ENCODE data around the gene CROCC.
"Not testable (repeated sequence)": the region's sequence is repeated elsewhere in the genome, so short reads cannot be mapped to it uniquely, and the experiment has no call there.

The CROCC gene

DNA sequence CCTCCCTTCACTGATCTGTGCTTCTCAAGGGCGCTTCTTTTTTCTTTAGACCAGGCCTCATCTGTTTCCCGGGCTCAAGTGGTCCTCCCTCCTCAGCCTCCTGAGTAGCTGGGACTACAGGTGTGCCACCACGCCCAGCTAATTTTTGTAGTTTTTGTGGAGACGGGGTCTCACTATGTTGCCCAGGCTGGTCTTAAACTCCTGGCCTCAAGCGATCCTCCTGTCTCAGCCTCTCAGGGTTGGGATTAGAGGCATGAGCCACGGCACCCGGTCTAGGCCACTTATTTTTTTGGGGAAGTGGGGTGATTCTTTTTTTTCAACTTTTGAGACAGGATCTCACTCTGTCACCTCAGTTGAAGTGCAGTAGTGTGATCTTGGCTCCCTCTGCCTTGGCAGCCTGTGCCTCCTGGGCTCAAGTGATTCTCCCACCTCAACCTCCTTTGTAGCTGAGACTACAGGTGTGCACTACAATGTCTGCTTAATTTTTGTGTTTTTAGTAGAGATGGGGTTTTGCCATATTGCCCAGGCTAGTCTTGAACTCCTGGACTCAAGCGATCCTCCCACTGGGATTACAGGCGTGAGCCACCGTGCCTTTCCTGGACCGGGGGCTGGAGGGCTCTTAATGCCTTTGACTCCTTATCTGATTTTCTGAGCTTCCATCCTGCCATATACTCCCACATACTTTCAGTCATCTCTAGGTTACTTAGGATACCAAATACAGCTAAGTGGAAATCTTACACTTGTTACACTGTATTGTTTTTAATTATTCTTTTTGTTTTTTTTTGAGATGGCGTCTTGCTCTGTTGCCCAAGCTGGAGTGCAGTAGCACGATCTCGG lies 39.8 kb downstream of the CROCC start:
- no peaks in the 10 kb centered on the region for H3K27me3 ChIP-seq (ENCODE audit: control insufficient read depth, insufficient read depth, low read length)
- H3K4me3 ChIP-seq (ENCODE audit: low read length) = peak overlapping the region; percentile 51
- peaks cover 3% of the 10 kb centered on the region for H3K36me3 ChIP-seq (ENCODE audit: control insufficient read depth, insufficient read depth, low read length)
- H3K4me1 ChIP-seq (ENCODE audit: control insufficient read depth, insufficient read depth, low read length) = no peaks in the 10 kb centered on the region
- H3K27ac ChIP-seq (ENCODE audit: low read depth, low read length) = no peak overlapping the region
- H3K9ac ChIP-seq (ENCODE audit: low read length) = no peak overlapping the region

DNA sequence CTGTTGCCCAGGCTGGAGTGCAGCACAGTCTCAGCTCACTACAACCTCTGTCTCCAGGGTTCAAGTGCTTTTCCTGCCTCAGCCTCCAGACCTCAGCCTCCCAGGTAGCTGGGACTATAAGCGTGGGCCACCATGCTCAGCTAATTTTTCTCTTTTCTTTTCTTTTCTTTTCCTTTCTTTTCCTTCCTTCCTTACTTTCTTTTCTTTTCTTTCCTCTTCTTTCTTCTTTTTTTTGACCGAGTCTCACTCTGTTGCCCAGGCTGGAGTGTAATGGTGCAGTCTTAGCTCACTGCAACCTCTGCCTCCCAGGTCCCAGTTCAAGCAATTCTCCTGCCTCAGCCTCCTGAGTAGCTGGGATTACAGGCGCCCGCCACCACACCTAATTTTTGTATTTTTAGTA lies 42.4 kb downstream of the CROCC start:
- H3K4me3 ChIP-seq (ENCODE audit: low read length); H3K27me3 ChIP-seq (ENCODE audit: control insufficient read depth, insufficient read depth, low read length); H3K9ac ChIP-seq (ENCODE audit: low read length); H3K27ac ChIP-seq (ENCODE audit: low read depth, low read length); H3K36me3 ChIP-seq (ENCODE audit: control insufficient read depth, insufficient read depth, low read length); H3K4me1 ChIP-seq (ENCODE audit: control insufficient read depth, insufficient read depth, low read length): not testable (repeated sequence)

DNA sequence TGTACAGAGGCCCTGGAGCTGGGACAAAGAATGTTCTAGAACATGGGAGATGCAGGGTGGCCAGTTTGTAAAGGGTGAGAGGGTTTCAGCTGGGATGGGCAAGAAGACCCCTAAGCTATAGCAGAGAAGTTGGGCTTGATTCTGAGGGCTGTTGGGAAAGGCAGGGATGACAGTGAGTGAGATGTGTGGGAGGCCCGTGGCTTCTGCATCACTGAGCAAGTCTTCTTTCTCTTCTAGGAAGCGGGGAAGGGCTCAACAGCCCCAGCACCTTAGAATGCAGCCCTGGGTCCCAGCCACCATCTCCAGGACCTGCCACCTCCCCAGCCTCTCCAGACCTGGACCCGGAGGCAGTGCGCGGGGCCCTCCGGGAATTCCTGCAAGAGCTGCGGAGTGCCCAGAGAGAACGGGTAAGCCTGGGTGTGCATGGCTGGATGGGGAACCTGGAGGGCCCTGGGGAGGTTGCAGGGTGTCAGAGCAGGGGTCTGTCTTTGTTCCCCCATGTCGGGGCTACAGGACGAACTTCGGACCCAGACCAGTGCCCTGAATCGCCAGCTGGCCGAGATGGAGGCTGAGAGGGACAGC lies 43.8 kb downstream of the CROCC start:
- Histone ChIP-seq H3K27ac (ENCODE audit: low read depth, low read length) (no peak overlapping the region), H3K36me3 (ENCODE audit: control insufficient read depth, insufficient read depth, low read length) (peaks cover 3% of the 10 kb centered on the region), H3K9ac (ENCODE audit: low read length) (no peak overlapping the region), H3K4me1 (ENCODE audit: control insufficient read depth, insufficient read depth, low read length) (peaks cover 9% of the 10 kb centered on the region), H3K4me3 (ENCODE audit: low read length) (no peak overlapping the region), H3K27me3 (ENCODE audit: control insufficient read depth, insufficient read depth, low read length) (no peaks in the 10 kb centered on the region)

DNA sequence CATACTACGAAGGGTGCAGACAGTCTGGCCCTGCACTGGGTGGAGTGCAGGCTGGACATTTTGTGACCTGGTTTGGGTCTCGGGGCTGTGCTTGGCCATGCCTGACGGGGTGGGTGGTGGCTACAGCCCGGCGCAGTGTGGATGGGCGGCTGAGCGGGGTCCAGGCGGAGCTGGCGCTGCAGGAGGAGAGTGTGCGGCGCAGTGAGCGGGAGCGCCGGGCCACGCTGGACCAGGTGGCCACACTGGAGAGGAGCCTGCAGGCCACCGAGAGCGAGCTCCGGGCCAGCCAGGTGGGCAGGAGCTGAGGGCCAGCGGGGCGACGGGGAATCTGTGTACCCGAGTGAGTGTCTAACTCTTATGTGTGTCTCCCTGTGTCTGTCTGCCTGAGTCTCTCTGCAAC lies 44.6 kb downstream of the CROCC start:
- Histone ChIP-seq H3K4me3 (ENCODE audit: low read length) (no peak overlapping the region), H3K27me3 (ENCODE audit: control insufficient read depth, insufficient read depth, low read length) (no peaks in the 10 kb centered on the region), H3K27ac (ENCODE audit: low read depth, low read length) (no peak overlapping the region), H3K9ac (ENCODE audit: low read length) (no peak overlapping the region), H3K36me3 (ENCODE audit: control insufficient read depth, insufficient read depth, low read length) (peaks cover 3% of the 10 kb centered on the region), H3K4me1 (ENCODE audit: control insufficient read depth, insufficient read depth, low read length) (peaks cover 10% of the 10 kb centered on the region)

DNA sequence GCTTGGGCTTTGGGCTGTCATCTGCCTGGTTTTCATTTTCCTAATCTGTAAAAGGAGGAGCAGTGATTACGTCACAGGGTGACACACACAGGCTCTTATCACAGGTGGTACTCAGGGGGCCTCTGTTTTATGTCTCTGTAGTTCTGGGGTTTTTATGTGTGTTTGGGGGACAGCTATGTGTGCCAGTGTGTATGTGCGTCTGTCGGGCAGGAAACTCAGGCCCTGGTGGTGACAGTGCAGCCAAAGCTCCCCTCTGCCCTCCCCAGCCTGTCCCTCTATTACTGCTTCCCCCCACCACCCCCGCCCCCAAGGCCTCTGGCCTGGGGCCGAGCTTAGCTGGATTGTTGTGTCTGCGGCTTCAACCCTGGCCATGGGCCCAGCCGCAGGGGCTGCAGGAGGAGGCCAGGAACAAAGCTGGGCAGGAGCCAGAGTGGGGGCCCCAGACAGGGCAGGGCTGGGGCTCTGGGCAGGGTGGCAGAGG lies 45.4 kb downstream of the CROCC start:
- Histone ChIP-seq H3K27me3 (ENCODE audit: control insufficient read depth, insufficient read depth, low read length) (no peaks in the 10 kb centered on the region), H3K36me3 (ENCODE audit: control insufficient read depth, insufficient read depth, low read length) (peaks cover 3% of the 10 kb centered on the region), H3K27ac (ENCODE audit: low read depth, low read length) (no peak overlapping the region), H3K4me3 (ENCODE audit: low read length) (no peak overlapping the region), H3K4me1 (ENCODE audit: control insufficient read depth, insufficient read depth, low read length) (peaks cover 17% of the 10 kb centered on the region), H3K9ac (ENCODE audit: low read length) (no peak overlapping the region)

DNA sequence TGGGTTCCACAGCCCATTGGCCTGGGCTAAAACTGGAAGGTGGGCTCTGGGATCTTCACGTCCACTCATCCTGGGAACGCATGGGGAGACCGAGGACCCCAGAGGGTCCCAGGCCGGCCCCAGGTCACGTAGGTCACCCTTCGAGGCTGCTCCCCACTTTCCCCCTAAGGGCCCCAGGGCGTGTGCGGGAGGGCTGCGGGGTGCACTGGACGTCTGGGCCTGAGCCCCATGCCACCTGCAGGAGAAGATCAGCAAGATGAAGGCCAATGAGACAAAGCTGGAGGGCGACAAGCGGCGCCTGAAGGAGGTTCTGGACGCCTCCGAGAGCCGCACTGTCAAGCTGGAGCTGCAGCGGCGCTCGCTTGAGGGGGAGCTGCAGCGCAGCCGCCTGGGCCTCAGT lies 46.2 kb downstream of the CROCC start:
- no peak overlapping the region for H3K4me3 ChIP-seq (ENCODE audit: low read length)
- H3K9ac ChIP-seq (ENCODE audit: low read length) = no peak overlapping the region
- H3K36me3 ChIP-seq (ENCODE audit: control insufficient read depth, insufficient read depth, low read length) = peaks cover 3% of the 10 kb centered on the region
- no peak overlapping the region for H3K27ac ChIP-seq (ENCODE audit: low read depth, low read length)
- no peaks in the 10 kb centered on the region for H3K27me3 ChIP-seq (ENCODE audit: control insufficient read depth, insufficient read depth, low read length)
- H3K4me1 ChIP-seq (ENCODE audit: control insufficient read depth, insufficient read depth, low read length) = peaks cover 17% of the 10 kb centered on the region

DNA sequence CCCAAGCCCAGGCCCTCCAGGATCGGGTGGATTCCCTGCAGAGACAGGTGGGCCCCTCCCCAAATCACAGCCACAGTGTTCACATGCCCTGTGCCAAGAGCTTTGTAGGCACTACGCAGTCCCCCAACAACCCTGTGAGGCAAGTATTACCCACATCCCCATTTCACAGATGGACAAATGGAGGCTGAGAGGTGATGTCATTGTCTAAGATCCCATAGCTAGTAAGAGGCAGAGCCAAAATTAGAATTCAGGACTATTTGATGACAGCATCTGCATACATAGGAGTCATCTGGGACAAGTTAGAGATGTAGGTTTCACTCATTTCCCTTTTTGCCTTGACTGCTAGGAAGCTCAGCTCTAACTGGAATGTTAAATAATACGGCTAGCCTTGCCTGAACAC lies 46.6 kb downstream of the CROCC start:
- Histone ChIP-seq H3K4me3 (ENCODE audit: low read length) (no peak overlapping the region), H3K36me3 (ENCODE audit: control insufficient read depth, insufficient read depth, low read length) (peaks cover 3% of the 10 kb centered on the region), H3K27me3 (ENCODE audit: control insufficient read depth, insufficient read depth, low read length) (no peaks in the 10 kb centered on the region), H3K27ac (ENCODE audit: low read depth, low read length) (no peak overlapping the region), H3K4me1 (ENCODE audit: control insufficient read depth, insufficient read depth, low read length) (peaks cover 17% of the 10 kb centered on the region), H3K9ac (ENCODE audit: low read length) (no peak overlapping the region)

DNA sequence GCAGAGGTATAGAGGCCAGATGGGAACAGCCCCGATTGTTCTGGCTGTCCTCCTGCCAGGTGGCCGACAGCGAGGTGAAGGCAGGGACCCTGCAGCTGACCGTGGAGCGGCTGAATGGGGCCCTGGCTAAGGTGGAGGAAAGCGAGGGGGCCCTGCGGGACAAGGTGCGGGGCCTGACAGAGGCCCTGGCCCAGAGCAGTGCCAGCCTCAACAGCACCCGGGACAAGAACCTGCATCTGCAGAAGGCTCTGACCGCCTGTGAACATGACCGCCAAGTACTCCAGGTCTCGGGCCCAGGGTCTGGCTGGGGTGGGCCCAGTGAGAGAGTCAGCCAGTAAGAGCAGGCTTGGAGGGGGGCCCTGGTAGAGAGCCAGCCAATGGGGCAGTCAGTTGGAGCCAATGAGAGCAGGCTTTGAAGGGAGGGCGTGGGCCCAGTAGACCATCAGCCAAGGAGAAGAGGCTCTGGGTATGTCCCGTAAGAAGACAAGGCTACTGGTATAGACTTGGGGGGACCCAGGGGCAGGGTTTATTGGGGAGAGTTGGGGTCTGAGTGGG lies 47.4 kb downstream of the CROCC start:
- Histone ChIP-seq H3K9ac (ENCODE audit: low read length) (no peak overlapping the region), H3K27me3 (ENCODE audit: control insufficient read depth, insufficient read depth, low read length) (no peaks in the 10 kb centered on the region), H3K36me3 (ENCODE audit: control insufficient read depth, insufficient read depth, low read length) (peaks cover 3% of the 10 kb centered on the region), H3K4me3 (ENCODE audit: low read length) (no peak overlapping the region), H3K4me1 (ENCODE audit: control insufficient read depth, insufficient read depth, low read length) (peaks cover 17% of the 10 kb centered on the region), H3K27ac (ENCODE audit: low read depth, low read length) (no peak overlapping the region)

DNA sequence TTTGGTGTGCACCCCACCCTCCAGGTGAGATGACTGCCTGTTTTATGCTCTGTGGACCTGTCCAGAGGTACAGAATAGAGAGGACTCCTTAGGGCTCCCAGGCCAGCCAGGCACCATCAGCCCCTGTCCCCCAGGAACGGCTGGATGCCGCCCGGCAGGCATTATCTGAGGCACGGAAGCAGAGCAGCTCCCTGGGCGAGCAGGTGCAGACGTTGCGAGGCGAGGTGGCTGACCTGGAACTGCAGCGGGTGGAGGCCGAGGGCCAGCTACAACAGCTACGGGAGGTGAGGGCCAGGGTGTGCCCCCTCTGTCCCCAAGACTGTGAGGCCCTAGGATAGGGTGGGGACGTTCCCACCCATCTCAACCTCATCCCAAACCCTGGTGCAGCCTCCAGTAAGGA lies 47.9 kb downstream of the CROCC start:
- H3K9ac ChIP-seq (ENCODE audit: low read length) = no peak overlapping the region
- peaks cover 3% of the 10 kb centered on the region for H3K36me3 ChIP-seq (ENCODE audit: control insufficient read depth, insufficient read depth, low read length)
- no peak overlapping the region for H3K27ac ChIP-seq (ENCODE audit: low read depth, low read length)
- H3K27me3 ChIP-seq (ENCODE audit: control insufficient read depth, insufficient read depth, low read length) = no peaks in the 10 kb centered on the region
- peaks cover 17% of the 10 kb centered on the region for H3K4me1 ChIP-seq (ENCODE audit: control insufficient read depth, insufficient read depth, low read length)
- H3K4me3 ChIP-seq (ENCODE audit: low read length) = no peak overlapping the region

DNA sequence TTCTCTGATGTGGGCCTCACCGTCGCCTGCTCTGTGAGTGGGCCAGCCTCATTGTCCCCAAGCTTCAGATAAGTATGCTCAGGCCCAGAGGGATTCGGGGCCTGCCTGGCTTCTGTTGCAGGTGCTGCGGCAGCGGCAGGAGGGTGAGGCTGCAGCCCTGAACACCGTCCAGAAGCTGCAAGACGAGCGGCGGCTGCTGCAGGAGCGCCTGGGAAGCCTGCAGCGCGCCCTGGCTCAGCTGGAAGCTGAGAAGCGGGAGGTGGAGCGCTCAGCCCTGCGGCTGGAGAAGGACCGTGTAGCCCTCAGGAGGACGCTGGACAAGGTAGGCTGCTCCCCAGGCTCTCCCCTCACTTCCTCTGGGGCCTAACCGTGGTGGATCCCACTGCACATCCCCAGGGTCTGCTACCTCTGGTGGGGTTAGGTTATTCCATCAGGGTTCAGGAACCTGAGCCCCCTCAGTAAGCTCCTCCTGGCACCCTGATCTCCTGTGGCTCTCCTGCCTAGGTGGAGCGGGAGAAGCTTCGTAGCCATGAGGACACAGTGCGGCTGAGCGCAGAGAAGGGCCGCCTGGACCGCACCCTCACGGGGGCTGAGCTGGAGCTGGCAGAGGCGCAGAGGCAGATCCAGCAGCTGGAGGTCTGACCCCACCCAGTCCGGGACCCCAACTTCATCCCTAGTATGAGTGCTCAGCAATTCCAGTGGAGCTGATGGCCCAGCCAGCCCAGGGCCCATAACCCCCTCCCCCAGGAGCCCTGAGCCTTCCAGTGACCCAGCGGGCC lies 48.6 kb downstream of the CROCC start:
- H3K9ac ChIP-seq (ENCODE audit: low read length) = no peak overlapping the region
- no peak overlapping the region for H3K27ac ChIP-seq (ENCODE audit: low read depth, low read length)
- peaks cover 17% of the 10 kb centered on the region for H3K4me1 ChIP-seq (ENCODE audit: control insufficient read depth, insufficient read depth, low read length)
- no peaks in the 10 kb centered on the region for H3K27me3 ChIP-seq (ENCODE audit: control insufficient read depth, insufficient read depth, low read length)
- H3K4me3 ChIP-seq (ENCODE audit: low read length) = no peak overlapping the region
- H3K36me3 ChIP-seq (ENCODE audit: control insufficient read depth, insufficient read depth, low read length) = peaks cover 2% of the 10 kb centered on the region

DNA sequence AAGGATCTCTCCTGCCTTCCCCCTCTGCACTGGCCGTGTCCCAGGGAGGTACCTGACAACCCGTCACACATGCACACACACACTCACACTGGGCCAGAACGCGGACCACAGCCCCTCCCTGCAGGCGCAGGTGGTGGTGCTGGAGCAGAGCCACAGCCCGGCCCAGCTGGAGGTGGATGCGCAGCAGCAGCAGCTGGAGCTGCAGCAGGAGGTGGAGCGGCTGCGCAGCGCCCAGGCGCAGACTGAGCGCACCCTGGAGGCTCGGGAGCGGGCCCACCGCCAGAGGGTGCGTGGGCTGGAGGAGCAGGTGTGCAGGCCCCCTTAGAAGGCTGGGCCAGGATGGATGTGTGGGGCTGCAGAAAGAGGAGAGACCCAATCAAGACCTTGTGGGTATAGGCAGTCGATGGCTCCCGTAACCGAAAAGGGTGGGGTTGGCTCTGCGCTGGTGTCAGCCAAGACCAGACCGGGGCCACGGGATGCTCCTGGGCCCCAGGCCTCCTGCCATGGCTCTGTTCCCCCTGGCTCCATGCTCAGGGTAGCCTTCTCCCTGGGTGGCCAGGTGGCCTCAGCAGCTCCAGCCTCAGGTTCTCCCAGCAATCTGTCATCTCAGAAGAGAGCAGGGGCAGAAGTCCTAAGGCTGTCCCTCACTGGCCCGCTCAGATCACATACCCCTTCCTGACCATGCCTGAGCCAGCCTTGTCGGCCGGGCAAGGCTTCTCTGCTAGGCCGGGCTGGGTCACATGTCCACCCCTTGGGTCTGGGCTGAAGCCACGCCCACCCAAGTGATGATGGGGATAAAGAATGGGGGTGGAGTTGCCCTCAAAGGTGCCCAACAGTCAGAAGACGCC lies 49.8 kb downstream of the CROCC start:
- H3K27ac ChIP-seq (ENCODE audit: low read depth, low read length) = no peak overlapping the region
- no peak overlapping the region for H3K9ac ChIP-seq (ENCODE audit: low read length)
- no peak overlapping the region for H3K4me3 ChIP-seq (ENCODE audit: low read length)
- peaks cover 17% of the 10 kb centered on the region for H3K4me1 ChIP-seq (ENCODE audit: control insufficient read depth, insufficient read depth, low read length)
- H3K27me3 ChIP-seq (ENCODE audit: control insufficient read depth, insufficient read depth, low read length) = no peaks in the 10 kb centered on the region
- H3K36me3 ChIP-seq (ENCODE audit: control insufficient read depth, insufficient read depth, low read length) = no peaks in the 10 kb centered on the region

All from rectal smooth muscle tissue (tissue), 1 donor.